HG02884 (cell line): ENCODE measurements around the gene FMN2.

Experiments used
- ATAC-seq: cut with Tn5 transposase; IDR thresholded peaks from one replicate; pipeline ENCODE4 v1.9.1; 2021; ENCODE audit warnings: mild to moderate bottlenecking, moderate library complexity; ENCODE audit not compliant: unreplicated experiment

FMN2 gene

DNA sequence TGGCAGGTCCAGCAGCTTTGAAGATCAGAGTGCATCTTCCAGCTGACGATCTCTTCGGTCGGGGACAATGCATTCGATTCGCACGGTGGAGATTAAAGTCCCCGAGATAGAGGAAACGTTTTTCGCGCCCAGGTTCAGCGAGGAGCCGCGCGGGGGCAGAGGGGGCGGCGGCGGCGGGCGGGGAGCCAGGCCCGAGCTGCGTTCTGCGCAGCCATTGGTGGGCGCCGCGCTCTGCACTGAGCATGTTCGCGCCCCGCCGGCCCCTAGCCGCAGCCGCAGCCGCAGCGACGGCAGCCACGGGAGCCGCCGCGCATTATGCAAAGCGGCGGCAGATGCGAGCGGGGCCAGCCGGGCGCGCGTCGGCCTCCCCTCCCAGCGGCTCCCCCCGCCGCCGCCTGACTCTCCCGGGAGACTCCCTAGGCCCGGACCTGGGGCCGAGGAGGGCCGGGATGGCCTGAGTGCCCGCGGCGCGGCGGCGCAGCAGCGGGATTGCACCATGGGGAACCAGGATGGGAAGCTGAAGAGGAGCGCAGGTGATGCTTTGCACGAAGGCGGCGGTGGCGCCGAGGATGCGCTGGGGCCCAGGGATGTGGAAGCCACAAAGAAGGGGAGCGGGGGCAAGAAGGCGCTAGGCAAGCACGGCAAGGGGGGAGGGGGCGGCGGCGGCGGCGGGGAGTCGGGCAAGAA, at the start of gene FMN2:
Gene FMN2 (plus strand): TSS at position 270 of the 687 bp plus-strand sequence. CDS start 227 bp downstream, at position 497.
- no peak for ATAC-seq

DNA sequence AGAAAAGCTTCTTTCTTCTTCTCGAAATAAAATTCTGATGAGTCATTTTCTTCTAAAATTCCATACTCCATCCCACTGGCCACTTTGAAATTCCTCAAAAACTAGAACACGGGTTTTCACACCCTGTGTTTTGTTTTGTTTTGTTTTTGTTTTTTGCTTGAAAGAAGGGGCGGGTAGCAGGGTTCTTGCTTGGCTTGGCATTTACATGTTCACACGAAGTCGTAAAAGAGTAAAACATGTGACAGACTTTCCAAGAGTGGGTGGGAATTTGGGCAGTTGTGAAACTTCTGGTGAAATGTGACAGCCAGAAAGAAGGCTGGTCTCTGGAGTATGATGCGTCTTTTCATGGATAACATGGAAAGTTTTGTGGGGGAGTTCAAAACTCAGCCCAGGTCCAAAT, 47.1 kb upstream of the FMN2 start:
- ATAC-seq: no peak

DNA sequence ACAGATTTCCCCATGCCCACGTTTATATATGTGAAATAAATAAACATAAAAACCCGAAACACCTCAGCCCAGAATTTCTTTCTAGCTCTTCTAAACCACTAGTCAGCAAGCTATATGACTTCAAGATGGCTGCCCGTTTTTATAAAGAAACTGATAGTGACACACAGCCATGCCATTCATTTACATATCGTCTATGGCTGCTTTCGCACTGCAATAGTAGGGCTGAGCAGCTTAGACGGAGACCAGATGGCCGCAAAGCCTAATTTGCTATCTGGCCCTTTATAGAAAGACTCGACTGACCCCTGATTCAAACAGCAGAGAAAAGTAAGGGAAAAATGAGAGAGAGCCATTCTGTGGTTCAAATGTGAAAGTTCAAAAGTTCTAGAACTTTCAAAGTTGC, 45.7 kb upstream of the FMN2 start:
- no peak for ATAC-seq

DNA sequence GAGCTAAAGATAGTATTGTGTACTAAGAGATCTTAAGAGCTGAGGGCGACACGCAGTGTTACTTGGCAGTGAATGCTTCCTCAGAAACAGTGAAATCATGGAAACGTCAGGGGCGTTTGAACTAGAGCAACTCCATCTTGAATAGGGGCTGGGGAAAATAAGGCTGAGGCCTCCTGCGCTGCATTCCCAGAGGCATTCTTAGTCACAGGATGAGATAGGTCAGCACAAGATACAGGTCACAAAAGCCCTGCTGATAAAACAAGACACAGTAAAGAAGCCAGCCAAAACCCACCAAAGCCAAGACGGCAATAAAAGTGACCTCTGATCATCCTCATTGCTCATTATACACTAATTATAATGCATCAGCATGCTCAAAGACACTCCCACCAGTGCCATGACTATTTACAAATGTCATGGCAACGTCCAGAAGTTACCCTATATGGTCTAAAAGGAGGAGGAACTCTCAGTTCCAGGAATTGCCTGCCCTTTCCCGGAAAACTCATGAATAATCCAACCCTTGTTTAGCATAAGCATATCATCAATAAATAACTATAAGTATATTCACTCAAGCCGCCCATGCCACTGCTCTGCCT, 37.5 kb upstream of the FMN2 start:
- no peak for ATAC-seq

DNA sequence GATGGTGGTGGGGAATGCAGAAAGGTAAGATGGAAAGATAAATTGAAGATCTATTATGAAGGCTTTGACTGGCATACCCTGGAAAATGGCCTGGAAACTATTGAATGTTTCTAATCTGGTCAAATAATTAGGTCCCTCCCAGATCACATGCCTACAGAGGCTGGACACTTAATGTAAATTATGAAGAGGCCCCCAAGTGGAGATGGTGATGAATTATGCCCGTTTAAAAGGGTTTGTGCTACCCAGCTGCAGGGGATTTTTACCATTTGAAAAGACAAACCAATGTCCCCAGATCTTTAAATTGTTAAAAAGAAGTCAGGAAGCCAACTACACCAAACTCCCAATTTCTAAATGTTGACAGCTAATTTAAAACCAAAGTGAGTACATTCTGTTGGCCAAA, 35.7 kb upstream of the FMN2 start:
- no peak for ATAC-seq

DNA sequence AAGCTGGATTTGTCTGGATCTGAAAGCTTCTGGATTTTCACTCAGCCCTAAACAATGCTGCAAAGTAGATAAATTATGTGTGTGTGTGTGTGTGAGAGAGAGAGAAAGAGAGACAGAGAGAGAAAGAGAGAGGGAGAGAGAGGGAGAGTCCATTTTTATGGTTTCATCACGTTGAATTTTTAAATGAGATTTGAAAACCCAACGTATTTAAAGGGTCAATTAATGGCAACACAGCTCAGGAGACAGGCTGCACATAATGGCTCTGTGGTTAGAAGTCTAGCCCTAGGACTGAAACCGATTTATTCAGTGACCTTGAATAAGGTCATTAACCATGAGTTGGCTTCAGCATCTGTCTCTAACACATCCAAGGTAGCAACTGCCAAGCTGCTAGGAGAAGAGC, 35.3 kb upstream of the FMN2 start:
- ATAC-seq: no peak

DNA sequence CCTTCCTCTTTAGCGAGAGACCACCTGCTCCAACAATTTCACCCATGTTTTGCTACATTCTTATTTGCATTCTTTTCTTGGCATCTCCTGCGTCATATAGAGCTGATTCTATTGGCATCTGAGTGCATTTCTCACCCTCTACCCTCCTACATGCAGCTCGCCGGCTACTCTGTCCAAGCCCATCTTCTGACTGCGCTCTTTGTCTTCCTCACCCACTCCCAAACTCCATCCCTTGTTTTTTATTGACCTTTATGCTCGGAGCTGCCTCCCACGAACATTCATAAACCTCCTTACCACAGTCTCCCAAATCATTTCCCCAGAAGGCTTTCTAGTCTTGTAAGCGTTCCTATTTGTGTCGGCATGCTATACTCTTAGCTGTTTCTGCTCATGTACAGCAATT, 33.6 kb upstream of the FMN2 start:
- ATAC-seq: no peak

DNA sequence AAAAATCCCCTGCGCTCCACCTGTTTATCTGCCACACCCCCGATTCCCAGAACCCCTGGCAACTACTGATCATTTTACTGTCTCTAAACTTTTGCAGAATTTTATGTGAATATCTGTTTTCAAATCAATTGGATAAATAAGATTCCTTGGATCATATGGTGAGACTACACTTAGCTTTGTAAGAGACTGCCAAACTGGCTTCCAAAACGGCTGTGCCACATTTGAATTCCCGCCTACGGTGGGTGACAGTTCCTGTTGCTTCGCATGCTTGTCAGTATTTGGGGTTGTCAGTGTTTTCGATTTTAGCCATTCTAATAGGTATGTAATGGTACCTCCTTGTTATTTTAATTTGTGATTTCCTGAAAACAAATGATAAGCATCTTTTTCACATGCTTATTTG, 22.7 kb upstream of the FMN2 start:
- no peak for ATAC-seq

DNA sequence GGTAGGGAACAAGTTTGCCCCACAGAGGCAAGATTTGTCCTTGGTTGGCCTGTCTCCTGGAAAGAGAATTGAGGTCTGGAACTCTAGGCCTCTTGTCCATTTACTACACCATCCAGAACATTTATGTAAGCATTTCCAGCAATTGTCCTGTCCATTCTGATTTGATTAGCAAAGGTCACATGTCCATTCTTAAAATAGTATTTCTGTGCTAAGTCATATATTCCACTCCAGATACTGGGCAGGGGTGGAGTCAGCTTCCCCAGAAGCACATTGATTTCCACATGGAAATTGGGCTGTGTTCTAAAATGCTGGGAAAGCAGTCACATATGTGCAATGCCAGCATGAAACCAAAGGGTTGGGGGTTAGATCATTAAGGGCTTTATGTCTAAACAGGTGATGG, 21.5 kb upstream of the FMN2 start:
- no peak for ATAC-seq

DNA sequence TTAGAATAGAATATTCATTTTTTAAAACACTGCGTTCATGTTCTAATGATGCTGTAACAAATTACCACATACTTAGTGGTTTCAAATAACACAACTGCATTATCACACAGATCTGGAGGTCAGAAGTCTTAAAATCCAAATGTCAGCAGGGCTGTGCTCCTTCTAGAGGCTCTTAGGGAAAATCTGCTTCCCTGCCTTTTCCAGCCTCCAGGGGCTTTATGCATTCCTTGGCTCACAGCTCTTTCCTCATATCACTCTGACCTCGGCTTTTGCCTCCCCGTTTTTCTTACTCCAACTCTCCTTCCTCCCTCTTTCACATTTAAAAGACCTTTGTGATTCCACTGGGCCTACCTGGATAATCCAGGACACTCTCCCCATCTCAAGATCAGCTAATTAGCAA, 18.6 kb upstream of the FMN2 start:
- ATAC-seq: no peak

DNA sequence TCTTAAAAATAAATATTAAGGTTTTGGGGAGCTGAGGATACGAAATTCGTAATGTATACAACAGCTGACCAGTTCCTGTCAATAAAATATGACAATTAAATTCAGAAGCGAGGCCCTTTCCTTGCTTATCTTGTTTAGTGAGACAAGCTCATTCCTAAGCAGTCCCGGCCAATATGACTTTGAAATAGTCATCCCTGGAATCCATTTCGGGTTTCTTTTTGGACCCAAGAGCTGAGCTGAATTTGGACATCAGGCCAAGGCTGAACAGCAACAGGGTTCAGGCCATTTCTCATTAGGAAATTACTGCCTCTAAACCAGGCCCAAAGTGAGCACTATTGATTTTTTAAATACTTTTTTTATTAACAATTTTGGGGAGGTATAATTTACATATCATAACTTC, 17.3 kb upstream of the FMN2 start:
- no peak for ATAC-seq

DNA sequence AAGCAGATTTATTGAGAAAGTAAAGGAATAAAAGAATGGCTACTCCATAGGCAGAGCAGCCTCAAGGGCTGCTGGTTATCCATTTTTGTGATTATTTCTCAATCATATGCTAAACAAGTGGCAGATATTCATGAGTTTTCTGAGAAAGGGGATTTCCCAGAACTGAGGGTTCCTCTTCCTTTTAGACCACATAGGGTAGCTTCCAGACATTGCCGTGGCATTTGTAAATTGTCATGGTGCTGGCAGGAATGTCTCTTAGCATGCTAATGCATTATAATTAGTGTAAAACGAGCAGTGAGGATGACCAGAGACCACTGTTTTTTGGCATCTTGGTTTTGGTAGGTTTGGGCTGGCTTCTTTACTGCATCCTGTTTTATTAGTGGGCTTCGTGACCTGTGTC, 16.8 kb upstream of the FMN2 start:
- ATAC-seq: no peak

DNA sequence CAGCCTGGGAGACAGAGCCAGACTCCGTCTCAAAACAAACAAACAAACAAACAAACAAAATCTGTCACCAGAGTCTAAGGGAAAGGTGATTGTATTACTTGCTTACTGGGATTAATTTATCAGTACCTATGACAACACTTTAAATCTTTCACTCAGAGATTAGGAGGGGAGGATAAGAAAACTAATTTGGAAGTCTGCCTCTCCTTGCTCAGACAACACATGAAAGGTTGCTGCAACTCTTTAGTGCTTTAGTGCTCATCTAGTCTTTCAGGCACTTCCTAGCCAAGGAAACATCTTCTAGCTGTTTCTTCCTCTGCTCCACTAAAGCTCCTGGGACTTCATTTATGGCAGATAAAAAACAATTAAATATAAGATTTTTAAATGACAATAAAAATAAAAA, 7.3 kb upstream of the FMN2 start:
- ATAC-seq: no peak

DNA sequence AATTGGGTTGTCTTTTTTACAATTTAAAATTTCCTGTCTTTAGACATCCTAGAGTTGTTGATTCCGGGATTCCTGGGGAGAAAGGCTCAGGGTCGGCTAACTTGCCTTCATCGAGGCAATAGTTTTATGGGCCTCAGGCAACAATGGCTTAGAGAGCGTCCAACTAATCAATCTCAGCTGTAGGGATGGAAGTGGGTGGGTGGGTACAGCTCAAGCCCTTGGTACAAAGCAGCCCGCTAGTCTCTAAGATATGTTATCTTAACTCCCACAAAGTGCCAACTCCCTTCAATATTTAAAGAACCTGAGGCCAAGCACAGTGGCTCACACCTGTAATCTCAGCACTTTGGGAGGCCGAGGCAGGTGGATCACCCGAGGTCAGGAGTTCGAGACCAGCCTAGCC, 6.9 kb upstream of the FMN2 start:
- no peak for ATAC-seq

DNA sequence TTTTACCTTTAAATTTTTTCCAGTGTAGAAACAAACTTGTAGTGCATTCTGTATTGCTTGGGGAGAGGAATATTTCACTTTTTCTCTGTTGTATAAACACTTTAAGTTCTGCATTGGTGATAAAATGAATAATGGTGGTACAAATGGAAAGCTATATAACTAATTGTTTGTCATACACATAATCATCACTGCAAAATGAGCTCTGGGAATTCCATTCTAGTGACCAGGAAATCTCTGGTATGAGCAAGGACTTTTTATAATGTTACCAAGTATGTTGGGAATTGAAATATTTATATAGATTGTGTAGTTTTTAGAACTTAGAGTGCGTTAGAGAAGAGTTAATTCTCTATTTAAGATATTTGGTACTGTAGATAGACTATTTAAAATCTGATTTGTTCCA, 5.0 kb upstream of the FMN2 start:
- no peak for ATAC-seq

DNA sequence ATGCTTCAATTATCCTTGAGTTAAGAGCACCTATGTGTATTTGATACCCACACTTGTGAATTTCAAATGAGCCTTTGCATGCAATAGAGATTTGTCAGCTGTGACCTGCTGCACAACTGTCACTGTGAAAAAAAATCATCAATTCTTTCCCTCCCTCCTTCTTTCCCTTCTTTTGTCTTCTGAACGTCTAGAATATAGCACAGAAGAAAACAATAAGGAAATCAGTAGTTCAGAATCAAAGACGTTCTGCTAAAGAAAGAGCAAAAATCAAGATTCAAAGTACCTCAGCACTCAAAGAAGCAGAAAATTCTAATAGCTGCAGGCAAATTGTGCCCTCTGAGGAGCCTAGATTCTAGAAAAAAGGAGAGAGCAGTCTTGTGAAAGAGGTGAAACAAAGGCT, 1.7 kb upstream of the FMN2 start:
- ATAC-seq: no peak

DNA sequence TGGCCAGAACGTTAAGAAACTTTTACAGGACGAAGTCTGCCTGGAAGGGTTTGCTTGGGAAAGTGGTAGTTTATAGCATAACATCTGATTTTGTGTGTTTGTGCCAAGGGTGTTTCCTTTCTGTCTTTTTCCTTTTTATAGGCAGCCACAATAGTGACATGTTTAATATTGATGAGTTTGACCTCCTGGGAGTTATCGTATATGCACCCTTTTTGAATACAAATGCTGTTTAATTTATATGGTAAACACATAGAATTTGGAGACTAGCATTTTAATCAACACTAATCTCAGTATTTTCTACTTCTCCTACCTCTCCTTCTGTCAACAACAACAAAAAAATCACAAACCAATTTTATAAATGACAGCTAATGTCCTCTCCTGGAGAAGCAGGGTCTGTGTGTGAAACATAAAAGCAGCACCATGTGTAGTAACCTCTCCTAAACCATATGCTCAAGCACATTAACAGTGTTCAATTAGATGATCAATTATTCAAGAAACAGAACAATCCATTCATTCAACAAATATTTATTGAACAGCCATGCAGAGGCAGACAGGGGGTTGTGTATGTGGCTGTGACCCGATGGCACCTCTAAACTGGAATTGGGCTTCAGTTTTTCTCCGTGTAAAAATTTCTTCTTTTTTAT, 604 bp upstream of the FMN2 start:
- no peak for ATAC-seq

DNA sequence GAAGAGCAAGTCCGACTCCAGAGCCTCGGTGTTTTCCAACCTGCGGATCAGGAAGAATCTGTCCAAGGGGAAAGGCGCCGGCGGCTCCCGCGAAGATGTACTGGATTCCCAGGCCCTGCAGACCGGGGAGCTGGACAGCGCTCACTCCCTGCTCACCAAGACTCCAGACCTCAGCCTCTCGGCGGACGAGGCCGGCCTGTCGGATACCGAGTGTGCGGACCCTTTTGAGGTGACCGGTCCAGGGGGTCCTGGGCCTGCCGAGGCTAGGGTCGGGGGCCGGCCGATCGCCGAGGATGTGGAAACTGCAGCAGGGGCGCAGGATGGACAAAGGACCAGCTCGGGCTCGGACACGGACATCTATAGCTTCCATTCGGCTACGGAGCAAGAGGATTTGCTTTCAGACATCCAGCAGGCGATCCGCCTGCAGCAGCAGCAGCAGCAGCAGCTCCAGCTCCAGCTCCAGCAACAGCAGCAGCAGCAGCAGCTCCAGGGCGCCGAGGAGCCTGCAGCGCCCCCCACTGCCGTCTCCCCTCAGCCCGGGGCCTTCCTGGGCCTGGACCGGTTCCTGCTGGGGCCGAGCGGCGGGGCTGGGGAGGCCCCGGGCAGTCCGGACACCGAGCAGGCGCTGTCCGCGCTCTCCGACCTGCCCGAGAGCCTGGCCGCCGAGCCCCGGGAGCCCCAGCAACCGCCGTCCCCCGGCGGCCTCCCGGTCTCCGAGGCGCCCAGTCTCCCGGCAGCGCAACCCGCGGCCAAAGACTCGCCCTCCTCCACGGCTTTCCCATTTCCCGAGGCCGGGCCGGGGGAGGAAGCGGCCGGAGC, 827 bp downstream of the FMN2 start:
- no peak for ATAC-seq

DNA sequence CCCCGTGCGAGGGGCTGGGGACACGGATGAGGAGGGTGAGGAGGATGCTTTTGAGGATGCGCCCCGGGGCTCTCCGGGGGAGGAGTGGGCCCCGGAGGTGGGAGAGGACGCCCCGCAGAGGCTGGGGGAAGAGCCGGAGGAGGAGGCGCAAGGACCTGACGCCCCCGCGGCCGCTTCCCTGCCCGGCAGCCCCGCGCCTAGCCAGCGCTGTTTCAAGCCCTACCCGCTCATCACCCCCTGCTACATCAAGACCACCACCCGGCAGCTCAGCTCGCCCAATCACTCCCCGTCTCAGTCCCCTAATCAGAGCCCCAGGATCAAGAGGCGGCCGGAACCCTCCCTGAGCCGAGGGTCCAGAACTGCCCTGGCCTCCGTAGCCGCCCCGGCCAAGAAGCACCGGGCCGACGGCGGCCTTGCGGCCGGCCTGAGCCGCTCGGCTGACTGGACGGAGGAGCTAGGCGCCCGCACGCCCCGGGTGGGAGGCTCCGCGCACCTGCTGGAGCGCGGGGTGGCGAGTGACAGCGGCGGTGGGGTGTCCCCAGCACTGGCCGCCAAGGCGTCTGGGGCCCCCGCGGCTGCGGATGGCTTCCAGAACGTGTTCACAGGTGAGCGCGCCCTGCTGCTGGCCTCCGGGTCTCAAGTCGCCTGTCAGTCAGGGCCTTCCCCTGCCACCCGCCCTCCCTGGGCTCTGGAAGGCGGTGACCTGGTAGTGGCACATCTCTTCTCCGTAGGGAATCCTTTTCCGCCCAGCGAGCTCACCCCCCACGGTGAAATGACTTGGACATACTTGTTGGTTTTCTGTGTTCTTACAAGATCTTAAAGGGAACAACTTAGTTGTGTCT, 1.7 kb downstream of the FMN2 start:
- no peak for ATAC-seq

DNA sequence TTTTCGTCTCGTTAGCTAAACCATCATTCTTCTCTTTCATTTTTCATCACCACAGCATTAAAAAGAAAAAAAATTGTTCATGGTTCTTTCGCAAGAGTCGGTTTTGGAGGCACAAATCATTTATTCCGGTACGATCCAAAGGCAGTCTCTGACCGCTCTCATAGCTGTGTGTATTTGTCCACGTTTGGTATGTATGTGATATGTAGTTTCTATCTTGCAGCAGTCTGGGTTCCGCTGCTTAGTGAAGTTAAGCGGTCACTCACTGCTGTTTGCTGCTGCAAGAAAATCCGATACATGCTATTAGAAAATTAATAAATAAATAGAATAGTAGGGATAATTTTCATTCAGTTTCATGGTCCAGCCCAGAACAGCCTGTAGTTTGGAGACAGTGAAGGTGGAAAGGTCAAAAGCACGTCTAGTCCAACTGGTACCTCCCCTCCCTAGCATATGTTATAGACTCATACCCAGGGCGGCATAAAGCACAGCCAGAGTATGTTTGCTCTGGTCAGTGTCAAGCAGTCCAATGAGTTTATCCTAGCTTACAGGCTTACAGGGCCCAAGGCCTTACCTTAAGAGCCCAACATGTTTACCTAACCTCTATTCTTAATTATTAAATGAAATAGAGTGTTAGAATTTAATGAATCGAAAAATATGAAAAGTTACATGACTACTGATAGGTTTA, 2.5 kb downstream of the FMN2 start:
- no peak for ATAC-seq
